GM23338 (cell line): ENCODE data around the gene SORCS3. TPM values are rescaled to one million over a fixed set of nuclear protein-coding genes. Genes with fewer than 3 reads are reported as not detected.

ENCODE experiments used
- ATAC-seq: fragments of 200-7000 bp; cut with Tn5 transposase; 3 replicates; pipeline ENCODE4 v1.9.1; 2020
- DNase-seq: peaks from one replicate; pipeline ENCODE4 v3.0.0-alpha.2; 2015; ENCODE audit warnings: low spot score
- H2AFZ ChIP-seq: fragments of 200-600 bp; sonication (generic); 2 replicates; pipeline ENCODE4 v1.8.0; 2016; ENCODE audit warnings: antibody characterized with exemption, mild to moderate bottlenecking, moderate library complexity
- H3F3A ChIP-seq: fragments of 200-600 bp; sonication (generic); replicated peaks from 2 replicates; pipeline ENCODE4 v1.8.0; 2017; ENCODE audit warnings: antibody characterized with exemption, mixed run types, low read depth
- H3K27ac ChIP-seq: fragments of 200-600 bp; sonication (generic); 2 replicates; pipeline ENCODE4 v1.6.1; 2016; ENCODE audit warnings: low read depth
- H3K27me3 ChIP-seq: fragments of 200-600 bp; sonication (generic); 2 replicates; pipeline ENCODE4 v1.8.0; 2016; ENCODE audit warnings: mild to moderate bottlenecking, mixed run types, moderate library complexity; ENCODE audit not compliant: insufficient read depth
- H3K36me3 ChIP-seq: fragments of 200-600 bp; sonication (generic); 2 replicates; pipeline ENCODE4 v1.8.0; 2016; ENCODE audit warnings: mild to moderate bottlenecking; ENCODE audit not compliant: insufficient read depth
- H3K4me1 ChIP-seq: fragments of 200-600 bp; sonication (generic); 2 replicates; pipeline ENCODE4 v1.8.0; 2016; ENCODE audit warnings: mild to moderate bottlenecking, moderate library complexity; ENCODE audit not compliant: insufficient read depth
- H3K4me2 ChIP-seq: fragments of 200-600 bp; sonication (generic); 2 replicates; pipeline ENCODE4 v1.7.1; 2017; ENCODE audit warnings: mixed run types
- H3K4me3 ChIP-seq: fragments of 200-600 bp; sonication (generic); 2 replicates; pipeline ENCODE4 v1.6.1; 2016; ENCODE audit warnings: mixed run types
- H3K79me2 ChIP-seq: fragments of 200-600 bp; sonication (generic); replicated peaks from 2 replicates; pipeline ENCODE4 v1.8.0; 2017; ENCODE audit warnings: mild to moderate bottlenecking; ENCODE audit not compliant: insufficient read depth
- H3K9me2 ChIP-seq: fragments of 200-600 bp; sonication (generic); 2 replicates; pipeline ENCODE4 v1.8.0; 2017; ENCODE audit not compliant: insufficient read depth
- H4K20me1 ChIP-seq: fragments of 200-600 bp; sonication (generic); replicated peaks from 2 replicates; pipeline ENCODE4 v1.8.0; 2017; ENCODE audit warnings: mild to moderate bottlenecking; ENCODE audit not compliant: insufficient read depth
- H3K27ac Mint-ChIP-seq: 2 replicates; pipeline ENCODE4 v1.8.0; 2020; ENCODE audit warnings: inconsistent platforms, mild to moderate bottlenecking, moderate library complexity, mixed read lengths
- H3K27me3 Mint-ChIP-seq: 3 replicates; pipeline ENCODE4 v1.8.0; 2022; ENCODE audit warnings: low read depth, mild to moderate bottlenecking, moderate library complexity, mixed read lengths, inconsistent platforms; ENCODE audit not compliant: insufficient read depth, poor library complexity
- H3K36me3 Mint-ChIP-seq: 3 replicates; pipeline ENCODE4 v1.8.0; 2021; ENCODE audit warnings: low read depth, mild to moderate bottlenecking, inconsistent platforms, moderate library complexity, mixed read lengths
- H3K4me1 Mint-ChIP-seq: 3 replicates; pipeline ENCODE4 v1.8.0; 2020; ENCODE audit warnings: mild to moderate bottlenecking, inconsistent platforms, mixed read lengths
- H3K4me3 Mint-ChIP-seq: 3 replicates; pipeline ENCODE4 v1.8.0; 2021; ENCODE audit warnings: moderate library complexity, mild to moderate bottlenecking, inconsistent platforms, mixed read lengths
- H3K9me3 Mint-ChIP-seq: 3 replicates; pipeline ENCODE4 v1.8.0; 2020; ENCODE audit warnings: moderate library complexity, mild to moderate bottlenecking, inconsistent platforms, mixed read lengths
- CREB1 ChIP-seq: fragments of 250-450 bp; sonication (Bioruptor Pico); IDR thresholded peaks from 2 replicates; pipeline ENCODE4 v1.5.0; 2020; ENCODE audit warnings: low read depth, mild to moderate bottlenecking, moderate library complexity
- EZH2 ChIP-seq: fragments of 200-600 bp; sonication (generic); IDR thresholded peaks from one replicate; pipeline ENCODE4 v1.8.0; 2017; ENCODE audit warnings: antibody characterized with exemption, mild to moderate bottlenecking, low read depth; ENCODE audit not compliant: unreplicated experiment
- EZH2phosphoT487 ChIP-seq: fragments of 200-600 bp; sonication (generic); IDR thresholded peaks from one replicate; pipeline ENCODE4 v1.8.1; 2018; ENCODE audit warnings: antibody characterized with exemption; ENCODE audit not compliant: unreplicated experiment
- JUNB ChIP-seq: IDR thresholded peaks from one replicate; pipeline ENCODE4 v1.6.1; 2016; ENCODE audit warnings: antibody characterized with exemption; ENCODE audit not compliant: unreplicated experiment
- POLR2AphosphoS5 ChIP-seq: IDR thresholded peaks from 2 replicates; pipeline ENCODE4 v1.6.1; 2016; ENCODE audit warnings: antibody characterized with exemption, low read depth
- ZNF114 ChIP-seq: fragments of 250-450 bp; sonication (Bioruptor Pico); IDR thresholded peaks from 2 replicates; pipeline ENCODE4 v1.5.0; 2020; ENCODE audit warnings: mild to moderate bottlenecking, moderate library complexity
- ZNF331 ChIP-seq: fragments of 250-450 bp; sonication (Bioruptor Pico); IDR thresholded peaks from 2 replicates; pipeline ENCODE4 v1.5.0; 2020; ENCODE audit warnings: low read depth, mild to moderate bottlenecking, moderate library complexity
- polyA plus RNA-seq: library from polyadenylated mRNA; unstranded; fragments of >200 nt; fragmentation: Nextera tagmentation; extraction: Ambion mirVana; gene quantifications from 2 replicates; pipeline ENCODE4 v1.2.1, GENCODE V29; 2016
- total RNA-seq: library from RNA; depleted of rRNA; stranded (reverse); fragments of >200 nt; shearing (Covaris generic); gene quantifications from 2 replicates; pipeline ENCODE4 v1.2.3, GENCODE V29; 2014
- TF ChIP-seq, protein P1 (sequence below): IDR thresholded peaks from one replicate; pipeline ENCODE4 v1.6.1; 2018; ENCODE audit warnings: antibody characterized with exemption; ENCODE audit not compliant: unreplicated experiment
- TF ChIP-seq, protein P2 (sequence below), 2 experiments: fragments of 200-600 bp in 1 of 2; sonication (generic) in 1 of 2; conservative IDR thresholded peaks; 2 replicates each; pipeline versions ENCODE4 v1.5.1 to v1.6.1; 2016 to 2017; ENCODE audit warnings: antibody characterized with exemption in 2 of 2, low read depth in 2 of 2, mild to moderate bottlenecking in 2 of 2, moderate library complexity in 1 of 2

SORCS3 gene
- total and polyA plus RNA-seq, 2 experiments from 2014 or later = 0.37 to 1.4 TPM

DNA sequence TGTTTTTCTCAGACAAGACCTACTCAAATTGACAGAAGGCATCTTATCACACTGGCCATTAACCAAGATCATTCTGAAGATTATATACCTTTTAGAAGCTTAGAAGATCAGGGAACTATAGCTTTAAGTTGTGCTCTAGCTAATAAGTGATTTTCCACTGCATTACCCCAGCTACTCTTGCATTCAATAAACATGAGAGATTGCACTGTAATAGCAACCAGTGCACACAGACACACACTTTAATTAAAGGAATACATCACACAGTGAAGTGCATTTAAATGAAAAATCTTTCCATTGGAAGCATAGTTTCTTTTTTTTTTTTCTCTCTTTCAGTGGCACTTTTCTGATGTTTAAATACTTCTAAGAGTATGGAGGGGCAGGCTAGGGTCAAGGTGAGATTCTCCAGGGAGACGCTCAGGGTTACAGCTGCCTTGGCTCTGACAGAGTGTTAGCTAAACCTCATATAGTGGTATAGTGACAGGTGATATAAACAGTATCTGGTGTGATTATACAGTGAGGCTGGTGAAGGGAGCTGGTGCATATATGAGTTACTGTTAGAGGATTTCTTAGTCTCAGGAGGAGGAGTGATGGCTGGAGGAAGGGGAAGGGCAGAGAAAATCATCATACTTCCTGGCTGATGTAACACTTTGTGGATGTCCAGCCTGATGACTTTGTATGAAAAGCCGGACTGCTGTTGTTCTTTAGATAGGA, 369.5 kb downstream of the SORCS3 start:
- Histone ChIP-seq H3K27ac (no peak overlapping the region), H3K4me1 (no peaks in the 10 kb centered on the region), H4K20me1 (no peaks in the 10 kb centered on the region), H3K9me2 (peaks cover 13% of the 10 kb centered on the region; the same call in 1 of the 2 replicates), H3F3A (no peaks in the 10 kb centered on the region), H3K27me3 (no peaks in the 10 kb centered on the region), H3K79me2 (no peaks in the 10 kb centered on the region), H3K4me3 (no peak overlapping the region), H2AFZ (no peak overlapping the region), H3K4me2 (no peak overlapping the region), H3K36me3 (no peaks in the 10 kb centered on the region)
- Mint-ChIP-seq H3K27me3 (no peaks in the 10 kb centered on the region), H3K4me1 (no peaks in the 10 kb centered on the region), H3K27ac (no peak overlapping the region; the same call in 1 of the 2 replicates), H3K9me3 (no peaks in the 10 kb centered on the region), H3K36me3 (no peaks in the 10 kb centered on the region), H3K4me3 (no peak overlapping the region)
- ATAC-seq (no peak), DNase-seq (no peak)
- no peak for TF ChIP-seq JUNB
- TF ChIP-seq, protein P1, sequence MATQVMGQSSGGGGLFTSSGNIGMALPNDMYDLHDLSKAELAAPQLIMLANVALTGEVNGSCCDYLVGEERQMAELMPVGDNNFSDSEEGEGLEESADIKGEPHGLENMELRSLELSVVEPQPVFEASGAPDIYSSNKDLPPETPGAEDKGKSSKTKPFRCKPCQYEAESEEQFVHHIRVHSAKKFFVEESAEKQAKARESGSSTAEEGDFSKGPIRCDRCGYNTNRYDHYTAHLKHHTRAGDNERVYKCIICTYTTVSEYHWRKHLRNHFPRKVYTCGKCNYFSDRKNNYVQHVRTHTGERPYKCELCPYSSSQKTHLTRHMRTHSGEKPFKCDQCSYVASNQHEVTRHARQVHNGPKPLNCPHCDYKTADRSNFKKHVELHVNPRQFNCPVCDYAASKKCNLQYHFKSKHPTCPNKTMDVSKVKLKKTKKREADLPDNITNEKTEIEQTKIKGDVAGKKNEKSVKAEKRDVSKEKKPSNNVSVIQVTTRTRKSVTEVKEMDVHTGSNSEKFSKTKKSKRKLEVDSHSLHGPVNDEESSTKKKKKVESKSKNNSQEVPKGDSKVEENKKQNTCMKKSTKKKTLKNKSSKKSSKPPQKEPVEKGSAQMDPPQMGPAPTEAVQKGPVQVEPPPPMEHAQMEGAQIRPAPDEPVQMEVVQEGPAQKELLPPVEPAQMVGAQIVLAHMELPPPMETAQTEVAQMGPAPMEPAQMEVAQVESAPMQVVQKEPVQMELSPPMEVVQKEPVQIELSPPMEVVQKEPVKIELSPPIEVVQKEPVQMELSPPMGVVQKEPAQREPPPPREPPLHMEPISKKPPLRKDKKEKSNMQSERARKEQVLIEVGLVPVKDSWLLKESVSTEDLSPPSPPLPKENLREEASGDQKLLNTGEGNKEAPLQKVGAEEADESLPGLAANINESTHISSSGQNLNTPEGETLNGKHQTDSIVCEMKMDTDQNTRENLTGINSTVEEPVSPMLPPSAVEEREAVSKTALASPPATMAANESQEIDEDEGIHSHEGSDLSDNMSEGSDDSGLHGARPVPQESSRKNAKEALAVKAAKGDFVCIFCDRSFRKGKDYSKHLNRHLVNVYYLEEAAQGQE = no peak
- no peak for TF ChIP-seq POLR2AphosphoS5
- no peak for TF ChIP-seq EZH2phosphoT487
- TF ChIP-seq ZNF331 (CRISPR knock-in tag) = no peak
- TF ChIP-seq, protein P2, sequence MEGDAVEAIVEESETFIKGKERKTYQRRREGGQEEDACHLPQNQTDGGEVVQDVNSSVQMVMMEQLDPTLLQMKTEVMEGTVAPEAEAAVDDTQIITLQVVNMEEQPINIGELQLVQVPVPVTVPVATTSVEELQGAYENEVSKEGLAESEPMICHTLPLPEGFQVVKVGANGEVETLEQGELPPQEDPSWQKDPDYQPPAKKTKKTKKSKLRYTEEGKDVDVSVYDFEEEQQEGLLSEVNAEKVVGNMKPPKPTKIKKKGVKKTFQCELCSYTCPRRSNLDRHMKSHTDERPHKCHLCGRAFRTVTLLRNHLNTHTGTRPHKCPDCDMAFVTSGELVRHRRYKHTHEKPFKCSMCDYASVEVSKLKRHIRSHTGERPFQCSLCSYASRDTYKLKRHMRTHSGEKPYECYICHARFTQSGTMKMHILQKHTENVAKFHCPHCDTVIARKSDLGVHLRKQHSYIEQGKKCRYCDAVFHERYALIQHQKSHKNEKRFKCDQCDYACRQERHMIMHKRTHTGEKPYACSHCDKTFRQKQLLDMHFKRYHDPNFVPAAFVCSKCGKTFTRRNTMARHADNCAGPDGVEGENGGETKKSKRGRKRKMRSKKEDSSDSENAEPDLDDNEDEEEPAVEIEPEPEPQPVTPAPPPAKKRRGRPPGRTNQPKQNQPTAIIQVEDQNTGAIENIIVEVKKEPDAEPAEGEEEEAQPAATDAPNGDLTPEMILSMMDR (conservative IDR thresholded peaks at IDR 0.05; ENCODE audit: low read depth in 2 of 2) = no peak
- no peak for TF ChIP-seq CREB1 (CRISPR knock-in tag)
- TF ChIP-seq EZH2 = no peak

DNA sequence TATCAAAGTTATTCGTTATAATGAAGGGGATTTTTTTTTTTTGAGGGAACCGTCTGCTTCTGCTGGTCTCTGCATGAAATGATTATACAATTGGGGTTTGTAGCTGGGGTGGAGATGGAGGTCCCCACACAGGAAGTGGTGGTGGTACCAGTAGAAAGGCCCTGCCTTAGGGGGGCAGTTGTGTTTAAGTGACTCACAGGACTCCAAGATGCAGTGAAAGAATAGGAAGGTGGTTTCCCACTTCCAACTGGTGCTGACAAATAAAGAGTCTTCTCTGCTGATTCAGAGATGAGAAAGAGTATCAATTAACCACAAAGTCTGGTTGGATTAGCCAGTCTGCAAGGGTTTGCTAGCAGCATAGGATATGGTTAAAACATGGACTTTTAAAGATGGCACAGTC, 376.0 kb downstream of the SORCS3 start:
- H3K4me3 ChIP-seq = no peak overlapping the region
- H4K20me1 ChIP-seq = no peaks in the 10 kb centered on the region
- Mint-ChIP-seq H3K27me3 (no peaks in the 10 kb centered on the region), H3K27ac (no peak overlapping the region), H3K4me1 (no peaks in the 10 kb centered on the region; the same call in 2 of the 3 replicates), H3K36me3 (no peaks in the 10 kb centered on the region), H3K9me3 (no peaks in the 10 kb centered on the region), H3K4me3 (no peak overlapping the region)
- DNase-seq (no peak), ATAC-seq (no peak)
- H3K27me3 ChIP-seq = no peaks in the 10 kb centered on the region
- no peak overlapping the region for H2AFZ ChIP-seq
- no peak overlapping the region for H3K27ac ChIP-seq
- H3K4me2 ChIP-seq = no peak overlapping the region
- H3K4me1 ChIP-seq = no peaks in the 10 kb centered on the region
- no peaks in the 10 kb centered on the region for H3K36me3 ChIP-seq
- no peaks in the 10 kb centered on the region for H3F3A ChIP-seq
- no peaks in the 10 kb centered on the region for H3K79me2 ChIP-seq
- peaks cover 16% of the 10 kb centered on the region; the same call in 1 of the 2 replicates for H3K9me2 ChIP-seq
- no peak for TF ChIP-seq ZNF331 (CRISPR knock-in tag)
- no peak for TF ChIP-seq ZNF114 (CRISPR knock-in tag)
- TF ChIP-seq JUNB = no peak
- no peak for TF ChIP-seq CREB1 (CRISPR knock-in tag)
- no peak for TF ChIP-seq EZH2phosphoT487
